ENCODE results near the gene CDH16.

The CDH16 gene

GRCh38 chr16:66878067-66878466, 40.6 kb downstream of the CDH16 start:
- in situ Hi-C loops (cut with MboI; ENCODE audit: low sequenced_read_pairs): no loop called here

GRCh38 chr16:66874079-66874775, 44.5 kb downstream of the CDH16 start:
- in situ Hi-C loops (cut with MboI; ENCODE audit: low sequenced_read_pairs): loop anchor here (25.0 kb wide), 1 partner anchor 462 kb away; no protein-coding TSS in a partner anchor

- in situ Hi-C loops (cut with MboI; ENCODE audit: low sequenced_read_pairs): loop anchor here (25.0 kb wide), 1 partner anchor 461 kb away; no protein-coding TSS in a partner anchor
These were observed 45.0 kb downstream of the CDH16 start for GRCh38 chr16:66873685-66874055.

DNA sequence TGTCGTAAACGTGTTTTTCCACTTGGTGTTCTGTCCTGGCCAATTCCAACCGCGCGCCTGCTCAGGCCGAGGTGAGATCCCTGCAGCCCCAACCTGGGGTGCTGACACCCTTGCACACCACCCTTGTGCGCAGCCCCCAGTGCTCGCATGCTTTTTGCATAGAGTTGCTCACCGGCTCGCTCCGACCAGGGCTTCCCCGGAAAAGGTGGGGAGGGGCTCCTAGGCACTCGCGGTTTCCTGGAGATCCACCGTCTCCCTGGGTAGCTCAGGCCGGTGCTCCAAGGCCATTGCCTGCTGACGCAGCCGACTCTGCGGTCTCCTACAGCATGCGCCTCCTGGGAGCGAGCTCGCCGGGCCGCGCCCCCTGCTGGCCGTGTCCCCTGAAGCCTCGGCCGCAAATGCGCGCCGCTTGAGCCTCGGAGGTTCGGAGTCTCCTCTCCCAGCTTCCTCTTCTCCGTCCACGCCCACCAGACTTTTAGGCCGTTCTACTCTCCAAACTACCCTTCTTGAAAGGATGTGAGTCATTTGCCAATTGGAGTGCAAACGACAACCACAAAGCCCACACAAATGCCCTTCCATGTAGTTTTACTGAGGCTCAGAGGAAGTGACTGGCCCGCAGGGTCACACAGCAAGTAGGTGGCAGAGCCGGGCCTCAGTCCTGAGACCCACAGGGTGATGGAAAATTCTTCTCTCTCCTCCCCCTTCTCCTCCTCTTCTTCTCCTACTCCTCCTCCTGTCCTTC, 45.6 kb downstream of the CDH16 start:
- in situ Hi-C loops (cut with MboI; ENCODE audit: low sequenced_read_pairs): loop anchor here (25.0 kb wide), 1 partner anchor 461 kb away; no protein-coding TSS in a partner anchor

DNA sequence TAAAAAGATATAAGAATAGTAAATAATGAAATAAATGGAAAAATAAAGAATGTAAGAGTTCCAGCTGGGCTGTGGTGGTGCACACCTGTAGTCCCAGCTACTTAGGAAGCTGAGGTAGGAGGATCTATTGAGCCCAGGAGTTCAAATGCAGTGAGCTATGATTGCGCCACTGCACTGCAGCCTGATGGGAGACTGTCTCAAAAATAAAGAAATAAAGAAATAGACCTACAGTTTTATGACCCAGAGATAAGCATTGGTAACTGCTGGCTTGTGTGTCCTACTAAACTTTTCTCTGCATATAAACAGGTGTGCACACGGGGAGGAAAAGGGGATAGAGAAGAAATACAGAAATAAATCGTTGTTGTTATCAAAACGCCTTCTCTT, 46.1 kb downstream of the CDH16 start:
- in situ Hi-C loops (cut with MboI; ENCODE audit: low sequenced_read_pairs): loop anchor here (25.0 kb wide), 1 partner anchor 460 kb away; no protein-coding TSS in a partner anchor

DNA sequence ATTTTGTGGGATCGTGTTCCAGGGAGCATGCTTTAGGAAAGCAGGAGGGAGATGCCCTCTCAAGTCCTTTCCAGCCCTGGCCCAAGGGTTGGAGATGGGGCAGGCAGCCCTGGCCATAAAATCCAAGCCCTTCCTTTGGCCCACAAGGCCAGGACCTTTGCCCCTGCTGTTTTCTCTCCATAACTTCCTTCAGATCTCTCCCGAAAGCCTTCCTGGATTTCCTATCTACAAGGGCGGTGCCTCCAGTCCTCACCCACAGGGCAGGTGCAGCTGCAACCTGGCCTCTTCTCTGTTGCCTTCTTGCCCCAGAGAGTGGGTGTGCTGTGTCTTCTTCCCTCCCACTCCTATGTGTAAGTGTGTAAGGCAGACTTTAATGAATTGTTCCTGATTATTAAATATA, 46.8 kb downstream of the CDH16 start:
- in situ Hi-C loops (cut with MboI; ENCODE audit: low sequenced_read_pairs): loop anchor here (25.0 kb wide), 1 partner anchor 460 kb away; no protein-coding TSS in a partner anchor

GRCh38 chr16:66871363-66871762, 47.3 kb downstream of the CDH16 start:
- in situ Hi-C loops (cut with MboI; ENCODE audit: low sequenced_read_pairs): loop anchor here (25.0 kb wide), 1 partner anchor 459 kb away; no protein-coding TSS in a partner anchor

- in situ Hi-C loops (cut with MboI; ENCODE audit: low sequenced_read_pairs): loop anchor here (25.0 kb wide), 1 partner anchor 457 kb away; no protein-coding TSS in a partner anchor
These were observed 49.3 kb downstream of the CDH16 start for GRCh38 chr16:66869424-66869823.

GRCh38 chr16:66863707-66864106, 55.0 kb downstream of the CDH16 start:
- in situ Hi-C loops (cut with MboI; ENCODE audit: low sequenced_read_pairs): loop anchor here (25.0 kb wide), 1 partner anchor 451 kb away; no protein-coding TSS in a partner anchor

GRCh38 chr16:66862023-66862520, 56.6 kb downstream of the CDH16 start:
- in situ Hi-C loops (cut with MboI; ENCODE audit: low sequenced_read_pairs): loop anchor here (25.0 kb wide), 1 partner anchor 450 kb away; no protein-coding TSS in a partner anchor

- in situ Hi-C loops (cut with MboI; ENCODE audit: low sequenced_read_pairs): loop anchor here (25.0 kb wide), 1 partner anchor 447 kb away; no protein-coding TSS in a partner anchor
These were observed 59.2 kb downstream of the CDH16 start for GRCh38 chr16:66859397-66860068.

- in situ Hi-C loops (cut with MboI; ENCODE audit: low sequenced_read_pairs): loop anchor here (25.0 kb wide), 1 partner anchor 447 kb away; no protein-coding TSS in a partner anchor
These were observed 59.8 kb downstream of the CDH16 start for GRCh38 chr16:66858740-66859396.

Data from HL-60/S4 (cell line).